Umbilical cord (tissue), 2 donors: Measurements from ENCODE around the gene WNK2. TPM values are rescaled to one million over a fixed set of nuclear protein-coding genes. Genes with fewer than 3 reads are reported as not detected.
"Not testable (repeated sequence)": the region's sequence is repeated elsewhere in the genome, so short reads cannot be mapped to it uniquely, and the experiment has no call there.

ENCODE experiments used
- DNase-seq: peaks from one replicate; pipeline ENCODE4 v3.0.0-alpha.2; 2015; ENCODE audit warnings: low spot score
- total RNA-seq: library from RNA; depleted of rRNA; stranded (reverse); fragments of >200 nt; gene quantifications from one replicate; pipeline ENCODE4 v1.2.3, GENCODE V29; 2014; ENCODE audit warnings: low replicate concordance; ENCODE audit not compliant: insufficient read depth

Gene WNK2
- total RNA-seq, 1 donor from 2014 or later, result 10.4 TPM

DNA sequence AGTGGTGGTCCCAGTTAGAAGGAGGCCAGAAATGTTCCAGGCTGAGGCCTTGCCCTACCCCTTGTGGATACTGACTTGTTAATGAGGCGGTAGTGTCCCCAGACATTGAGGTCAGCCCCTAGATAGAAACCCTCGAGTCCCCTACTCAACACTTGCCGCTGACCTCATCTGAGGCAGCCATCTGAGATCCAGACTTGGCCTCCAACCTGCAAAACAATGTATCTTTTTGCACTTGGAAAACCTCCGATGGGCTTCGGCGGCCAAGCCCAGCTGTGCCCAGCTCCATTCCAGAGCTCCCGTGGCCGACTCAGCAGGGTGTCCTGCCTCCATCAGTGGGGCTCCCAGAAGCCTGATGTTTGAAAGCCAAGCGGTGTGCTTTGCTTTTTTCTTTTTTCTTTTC lies 122.1 kb downstream of the WNK2 start:
- no peak for DNase-seq

DNA sequence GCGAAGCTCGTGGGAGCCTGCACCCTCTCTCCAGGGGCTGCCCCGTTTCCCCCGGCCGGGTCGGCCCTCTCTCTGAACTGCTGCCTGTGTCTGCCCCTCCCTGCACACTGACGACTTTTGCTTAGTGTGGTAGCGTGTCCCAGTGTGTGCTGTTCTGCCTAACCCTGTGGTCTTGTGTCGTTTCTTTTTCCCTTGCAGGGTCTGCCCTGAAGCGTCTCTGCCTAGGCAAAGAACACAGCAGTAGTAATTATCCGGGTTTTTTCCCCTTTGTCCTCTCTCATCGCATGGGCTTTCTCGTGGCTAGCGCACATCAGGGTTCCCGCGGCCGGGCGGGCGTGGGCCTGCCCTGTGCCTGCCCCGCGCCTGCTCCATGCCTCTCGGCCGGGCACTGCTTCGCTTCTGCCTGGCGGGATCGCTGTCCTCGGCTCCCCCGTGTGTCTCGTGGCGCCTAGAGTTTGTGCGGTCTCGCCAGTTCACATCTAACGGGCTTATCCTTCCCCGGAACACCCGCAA lies 122.7 kb downstream of the WNK2 start:
- no peak for DNase-seq

DNA sequence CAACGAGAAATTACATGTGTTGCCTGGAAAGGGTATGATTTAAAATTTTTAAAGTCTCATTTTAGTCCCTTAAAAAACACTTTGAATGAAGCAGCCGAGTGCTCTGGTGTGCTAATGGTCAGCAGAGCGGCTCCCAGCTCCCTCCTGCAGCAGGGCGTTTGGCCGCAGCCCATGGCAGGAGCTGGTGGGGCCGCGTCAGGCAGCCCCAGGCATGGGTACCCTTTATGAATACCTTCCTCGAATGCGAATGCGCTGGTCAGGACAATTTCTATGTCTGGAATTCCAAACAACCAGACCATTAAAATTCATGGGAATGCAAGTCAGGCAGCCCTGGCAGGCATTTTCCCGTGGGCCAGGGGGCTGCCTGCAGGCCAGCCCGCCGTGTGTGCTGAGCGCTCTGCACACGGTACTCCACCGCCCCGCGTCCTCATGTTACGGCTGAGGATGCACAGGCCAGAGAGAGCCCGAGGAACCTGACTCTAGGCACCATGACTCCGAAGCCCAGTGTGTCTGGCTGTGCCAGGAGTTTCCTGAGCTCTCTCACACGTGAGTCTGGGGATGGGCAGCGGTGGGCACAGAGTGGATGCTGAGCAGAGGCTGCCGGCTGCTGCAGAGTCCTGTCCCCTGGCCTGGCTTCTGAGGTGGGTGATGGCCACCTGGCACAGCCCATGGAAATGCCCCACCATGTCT lies 123.7 kb downstream of the WNK2 start:
- DNase-seq, result no peak

DNA sequence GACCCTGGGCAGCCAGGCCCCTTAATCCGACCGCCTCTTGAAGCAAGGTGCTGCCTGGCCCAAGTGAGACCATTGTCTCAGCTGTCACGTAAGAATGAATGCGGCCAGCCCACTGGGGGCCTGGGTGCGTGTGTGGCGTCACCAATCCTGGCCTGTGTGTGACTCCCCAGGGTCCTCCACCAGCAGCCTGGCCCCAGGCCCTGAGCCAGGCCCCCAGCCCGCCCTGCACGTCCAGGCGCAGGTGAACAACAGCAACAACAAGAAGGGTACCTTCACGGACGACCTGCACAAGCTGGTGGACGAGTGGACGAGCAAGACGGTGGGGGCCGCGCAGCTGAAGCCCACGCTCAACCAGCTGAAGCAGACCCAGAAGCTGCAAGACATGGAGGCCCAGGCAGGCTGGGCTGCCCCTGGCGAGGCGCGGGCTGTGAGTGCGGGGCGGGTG lies 124.2 kb downstream of the WNK2 start:
- DNase-seq, result no peak

DNA sequence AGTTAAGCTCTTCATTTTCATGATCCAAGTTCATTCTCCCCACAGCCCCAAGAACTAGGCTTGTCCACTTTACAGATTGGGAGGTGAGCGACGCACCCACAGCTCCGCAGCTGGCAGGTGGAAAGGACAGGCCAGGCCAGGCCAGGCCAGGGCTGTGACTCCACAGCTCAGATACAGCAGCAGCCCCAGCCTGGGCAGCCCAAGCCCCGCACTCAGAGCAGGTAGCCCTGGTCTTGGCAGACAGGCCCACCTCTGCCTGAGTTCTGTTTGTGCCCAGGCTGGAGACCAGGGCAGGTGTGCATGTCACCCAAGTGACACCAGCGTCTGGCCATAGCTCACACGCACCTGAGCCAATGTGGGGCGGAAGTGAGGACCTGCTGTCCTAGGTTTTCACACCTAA lies 124.7 kb downstream of the WNK2 start:
- no peak for DNase-seq

DNA sequence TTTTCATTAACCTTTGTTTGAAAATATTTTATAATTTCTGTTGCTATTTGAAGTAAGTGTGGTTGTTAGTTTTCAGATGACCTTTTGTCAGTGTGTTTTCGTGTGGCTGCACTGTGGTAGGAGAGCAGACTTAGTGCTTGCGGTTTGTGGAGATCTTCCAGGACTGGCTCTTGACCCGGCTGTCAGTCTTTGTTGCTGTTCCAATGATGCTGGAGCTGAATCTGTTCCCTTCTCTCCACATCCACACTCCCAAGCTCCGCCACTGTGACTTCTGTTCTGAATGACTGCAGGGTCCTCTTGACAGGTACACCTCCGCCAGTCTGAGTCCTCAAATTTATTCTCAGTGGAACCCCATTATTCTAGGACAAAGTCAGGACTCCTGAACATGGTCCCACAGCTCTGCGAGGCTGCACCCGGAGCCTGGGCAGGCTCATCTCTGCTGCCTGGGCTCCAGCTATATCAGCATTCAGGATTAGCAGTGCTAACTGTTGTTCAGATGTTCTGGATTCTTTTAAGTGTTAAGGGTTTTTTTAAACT lies 126.0 kb downstream of the WNK2 start:
- DNase-seq, result no peak

DNA sequence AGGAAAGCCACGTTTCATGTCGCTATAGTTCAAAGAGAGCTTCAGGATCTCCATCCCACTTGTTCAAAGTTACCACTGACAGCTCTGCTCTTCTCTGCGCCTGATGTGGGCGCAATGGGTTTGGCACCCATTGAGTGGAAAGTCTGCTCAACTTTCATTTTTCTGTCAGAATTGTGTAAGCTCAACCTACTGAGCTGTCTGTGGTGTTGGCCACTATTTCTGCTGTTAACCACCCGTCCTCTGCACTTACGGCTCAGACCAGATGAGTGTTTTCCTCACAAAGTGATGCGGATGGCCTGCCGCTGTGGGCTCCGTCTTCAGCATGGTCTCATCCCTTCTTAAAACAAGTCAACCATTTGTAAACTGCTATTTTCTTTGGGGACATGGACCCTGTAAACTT lies 131.2 kb downstream of the WNK2 start:
- no peak for DNase-seq

DNA sequence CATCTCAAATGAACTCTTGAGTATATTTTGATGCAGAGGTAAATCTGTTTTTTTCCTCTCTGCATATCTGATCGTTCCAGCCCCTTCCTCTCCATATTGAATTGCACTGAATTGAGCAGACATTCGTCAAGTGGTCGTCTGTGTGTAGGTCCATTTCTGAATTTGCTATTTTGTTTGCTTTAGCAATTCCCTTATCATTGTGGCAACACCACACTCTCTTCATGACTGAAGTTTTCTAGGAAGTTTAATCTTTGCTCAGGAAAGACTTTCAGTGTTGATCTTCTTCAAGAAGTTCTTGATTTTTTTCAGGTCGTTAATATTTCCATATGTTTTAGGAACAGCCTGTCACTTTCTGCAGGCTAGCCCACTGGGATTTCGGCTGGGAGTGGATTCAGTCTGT lies 132.0 kb downstream of the WNK2 start:
- DNase-seq, result no peak

DNA sequence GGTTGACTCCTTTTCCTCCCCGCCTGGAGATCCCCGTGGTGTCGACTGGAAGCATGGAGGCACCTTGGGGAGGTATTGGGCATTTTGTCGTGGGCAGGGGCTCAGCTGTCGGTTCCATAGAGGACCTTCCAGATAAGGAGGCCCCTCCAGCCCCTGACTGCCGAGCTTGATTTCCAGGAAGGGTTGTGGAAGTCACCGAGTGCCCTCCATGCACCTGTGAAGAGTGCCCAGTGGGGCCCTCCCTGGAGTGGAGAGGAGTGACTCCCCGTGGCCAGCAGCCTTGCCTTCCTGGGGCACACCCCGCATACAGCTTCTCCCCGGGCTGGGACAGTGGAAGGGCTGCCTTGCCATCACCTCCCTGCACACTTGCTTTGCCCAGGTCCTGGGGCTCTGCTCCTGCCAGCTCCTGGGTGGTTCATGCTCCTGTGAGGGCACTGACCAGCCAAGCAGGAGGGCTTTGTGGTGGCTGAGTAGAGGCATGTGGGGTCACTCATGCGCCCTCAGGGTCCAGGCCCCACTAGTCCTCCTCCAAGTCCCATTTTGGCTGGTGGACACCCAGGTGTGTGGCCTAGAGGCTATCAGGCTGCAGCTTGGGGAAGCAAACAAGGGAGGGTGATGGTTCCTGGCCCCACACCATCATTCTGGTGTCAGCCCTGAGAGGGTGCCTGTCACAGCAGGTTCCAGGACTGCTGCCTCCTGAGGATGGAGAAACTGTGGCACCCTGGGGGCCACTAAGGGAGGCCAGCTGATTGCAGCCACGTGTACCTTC lies 133.0 kb downstream of the WNK2 start:
- no peak for DNase-seq

DNA sequence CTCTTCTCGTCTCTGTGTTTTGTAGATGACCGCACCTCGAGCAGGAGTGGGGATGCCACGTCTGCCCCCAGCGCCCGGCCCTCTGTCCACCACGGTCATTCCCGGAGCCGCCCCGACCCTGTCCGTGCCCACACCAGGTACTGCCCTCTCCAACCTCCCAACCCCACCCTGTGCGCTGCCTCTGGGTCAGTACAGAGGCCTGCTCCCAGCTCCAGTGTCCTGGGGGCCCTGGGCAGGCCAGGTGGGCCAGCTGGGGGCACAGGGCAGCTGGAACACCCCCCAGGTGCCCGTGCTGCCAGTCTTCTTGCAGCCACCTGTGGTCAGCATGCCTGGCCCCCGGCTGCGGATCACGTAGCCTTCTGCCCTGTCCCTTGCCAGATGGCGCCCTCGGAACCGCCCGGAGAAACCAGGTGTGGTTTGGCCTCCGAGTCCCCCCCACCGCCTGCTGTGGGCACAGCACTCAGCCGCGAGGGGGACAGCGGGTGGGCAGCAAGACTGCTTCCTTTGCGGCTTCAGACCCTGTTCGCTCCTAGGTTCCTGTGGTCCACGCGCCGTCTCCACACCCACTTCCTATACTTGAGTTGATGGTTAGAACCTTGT lies 133.7 kb downstream of the WNK2 start:
- DNase-seq, result no peak

DNA sequence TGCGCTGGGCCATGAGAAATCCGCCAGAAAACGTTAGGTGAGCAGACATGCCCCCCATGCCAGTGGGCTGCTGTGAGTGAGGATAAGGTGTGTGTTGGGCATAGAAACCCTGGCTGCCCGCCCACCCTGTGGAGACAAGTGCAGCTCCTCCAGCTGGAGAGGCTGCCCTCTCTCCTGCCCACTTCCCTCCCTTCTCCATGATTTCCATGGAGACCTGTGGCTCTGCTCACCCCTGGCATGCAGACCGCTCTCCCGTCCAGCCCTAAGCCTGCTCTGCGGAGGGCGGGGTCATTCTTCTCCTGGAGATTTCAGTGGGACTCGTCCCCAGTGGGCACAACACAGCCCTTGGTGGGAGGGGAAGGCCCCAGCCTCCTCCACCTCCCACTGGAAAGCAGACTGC lies 134.5 kb downstream of the WNK2 start:
- DNase-seq, result no peak

DNA sequence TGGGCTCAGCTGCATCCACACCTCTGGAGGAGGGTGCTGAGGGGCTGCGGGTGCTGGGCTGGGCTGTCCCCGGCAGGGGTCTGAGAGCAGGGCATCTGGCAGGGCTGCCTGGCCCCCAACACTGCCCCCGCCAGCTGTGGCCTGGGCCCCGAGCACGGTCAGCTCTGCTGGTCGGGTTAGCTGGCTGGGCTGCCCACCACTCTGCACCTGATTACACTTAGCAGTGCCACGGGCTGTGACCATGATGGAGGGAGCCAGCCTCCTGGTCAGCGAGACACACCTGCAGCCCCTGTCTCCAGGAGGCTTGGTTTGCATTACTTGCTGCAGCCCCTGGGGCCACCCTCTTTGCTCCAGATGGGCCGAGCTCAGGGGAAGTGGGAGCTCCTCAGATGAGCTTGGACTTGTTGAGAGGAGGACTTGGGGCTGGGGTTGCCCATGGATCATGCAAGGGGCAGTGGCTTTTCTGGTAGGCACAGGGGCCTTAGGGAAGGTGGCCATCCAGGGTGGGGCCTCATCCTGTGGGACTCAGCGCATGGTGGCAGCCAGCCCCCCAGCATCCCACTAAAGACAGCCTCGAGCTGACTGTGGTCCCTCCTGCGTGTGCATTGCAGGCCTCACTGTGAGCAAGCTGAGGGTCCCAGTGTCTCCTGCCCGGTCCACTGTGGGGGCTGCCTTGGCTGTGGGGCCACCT lies 135.5 kb downstream of the WNK2 start:
- no peak for DNase-seq

DNA sequence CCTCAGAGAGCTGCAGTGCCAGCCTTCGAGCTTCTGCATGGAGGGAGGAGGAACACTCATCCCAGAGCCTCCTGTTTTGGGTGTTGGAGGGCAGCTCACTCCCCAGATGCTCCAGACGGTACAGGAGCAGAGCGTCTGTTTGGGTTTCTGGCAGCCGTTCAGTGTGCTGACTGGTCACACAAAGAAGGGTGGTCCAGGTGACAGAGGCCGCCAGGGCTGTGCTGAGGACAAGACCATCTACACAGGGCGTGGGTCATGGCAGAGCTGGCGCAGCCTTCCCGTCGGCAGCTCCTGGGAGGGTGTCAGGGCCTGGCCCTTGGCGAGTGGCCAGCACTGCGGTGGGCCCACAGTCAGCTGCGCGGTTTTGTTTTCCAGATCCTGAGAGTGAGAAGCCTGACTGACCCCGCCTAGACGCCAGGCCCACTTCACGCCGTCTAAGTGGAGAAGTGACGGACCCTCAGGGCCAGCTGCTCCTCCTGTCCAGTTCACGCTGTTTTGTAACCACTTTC lies 136.1 kb downstream of the WNK2 start:
- DNase-seq, result no peak

DNA sequence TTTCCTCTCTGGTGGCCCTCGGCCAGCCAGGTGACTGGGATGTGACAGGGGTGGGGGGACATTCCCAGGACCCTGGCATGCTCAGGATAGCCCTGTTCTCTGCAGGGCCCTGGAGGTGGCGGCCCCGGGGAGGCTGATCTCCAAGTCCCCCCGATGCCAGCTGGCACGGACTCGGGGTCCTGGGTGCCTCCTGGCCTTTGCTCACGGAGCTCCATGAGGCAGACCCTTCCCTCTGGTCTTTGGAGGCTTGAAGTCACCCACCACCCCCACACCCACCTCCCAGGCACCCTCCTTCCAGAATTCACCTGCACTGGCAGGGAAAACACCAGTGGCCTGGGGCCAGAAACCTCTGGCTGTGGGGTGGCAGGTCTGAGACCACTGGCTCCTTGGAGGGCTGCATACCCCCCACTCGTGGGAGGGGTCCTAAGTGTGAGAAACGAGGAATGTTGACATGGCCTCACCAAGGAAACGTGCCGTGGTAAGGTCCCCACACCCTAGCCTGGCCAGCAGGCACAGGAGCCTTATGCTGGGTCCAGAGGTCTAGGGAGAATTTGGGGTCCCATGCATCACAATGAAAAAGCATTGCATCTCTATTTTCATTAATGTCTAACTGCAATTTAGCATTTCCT lies 136.8 kb downstream of the WNK2 start:
- DNase-seq, result no peak

DNA sequence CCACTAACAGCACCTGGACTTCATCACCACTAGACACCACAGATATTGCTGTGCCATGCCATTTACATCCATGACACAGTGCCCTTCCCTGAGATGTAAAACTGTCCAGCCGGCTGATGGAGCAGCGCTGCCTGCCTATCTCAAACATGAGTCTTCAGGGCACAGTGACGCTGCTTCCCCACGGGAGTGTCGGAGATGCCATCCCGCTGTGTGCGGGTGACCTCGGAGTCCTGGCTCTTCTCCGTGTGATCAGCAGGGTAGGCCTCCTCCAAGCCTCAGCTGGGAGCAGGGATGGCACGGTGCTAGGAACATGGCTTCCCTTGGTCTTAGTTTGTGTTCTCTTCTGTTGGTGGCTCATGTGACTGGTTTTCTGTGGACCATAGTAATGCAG lies 137.3 kb downstream of the WNK2 start:
- DNase-seq, result no peak

DNA sequence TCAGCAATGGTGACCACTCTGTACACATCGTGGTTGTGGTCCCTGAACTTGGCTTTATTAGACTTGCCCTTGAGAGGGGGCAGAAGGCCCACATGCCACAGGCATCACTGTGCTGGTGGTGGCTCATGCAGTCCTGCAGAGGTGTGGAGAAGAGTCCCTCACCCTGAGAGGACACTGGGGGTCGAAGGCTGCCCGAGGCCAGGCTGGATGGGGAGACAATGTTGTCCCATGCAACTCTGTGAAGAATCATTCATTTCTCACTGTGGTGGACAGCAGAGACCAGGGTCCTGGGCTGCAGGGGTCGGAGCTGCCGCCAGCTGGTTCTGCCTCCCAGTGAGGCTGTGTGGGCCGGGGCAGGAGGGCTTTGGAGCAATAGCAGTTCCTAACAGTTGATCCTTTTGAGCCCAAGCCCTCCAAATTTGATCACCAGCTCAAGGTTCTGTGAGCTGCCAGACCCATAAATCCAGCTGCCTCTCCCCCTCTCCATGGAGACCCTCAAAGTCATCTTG lies 139.6 kb downstream of the WNK2 start:
- not testable (repeated sequence) for DNase-seq

DNA sequence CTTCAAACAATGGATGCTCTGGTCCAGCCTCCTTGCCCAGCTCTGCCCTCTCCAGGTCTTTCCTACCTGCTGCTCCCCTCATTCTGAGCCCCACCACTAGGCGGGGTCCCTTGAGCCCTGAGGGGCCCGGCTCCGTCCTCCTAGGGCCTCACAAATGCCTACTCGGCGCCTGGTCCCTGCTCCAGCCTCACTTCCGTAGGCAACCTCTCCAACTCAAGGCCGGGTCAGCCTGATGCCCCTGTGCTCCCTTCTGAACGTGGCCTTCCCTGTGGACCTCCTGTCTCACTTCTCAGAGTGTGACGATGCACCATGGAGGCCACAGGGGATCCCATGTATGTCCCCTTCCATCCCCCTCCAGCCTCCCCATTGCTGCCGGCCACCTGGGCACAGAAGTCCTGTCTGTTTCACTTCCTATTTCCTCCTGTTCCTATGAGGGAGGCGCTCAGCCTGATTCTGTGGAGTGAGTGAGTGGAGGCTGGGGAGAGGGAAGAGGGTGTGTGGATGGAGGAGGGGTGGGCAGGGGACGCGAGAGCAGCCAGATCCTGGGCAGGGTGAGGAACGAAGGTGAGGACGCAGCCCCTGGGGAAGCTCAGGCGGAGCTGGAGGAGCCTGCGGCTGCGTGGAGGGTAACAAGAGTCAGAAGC lies 140.4 kb downstream of the WNK2 start:
- DNase-seq, result no peak

DNA sequence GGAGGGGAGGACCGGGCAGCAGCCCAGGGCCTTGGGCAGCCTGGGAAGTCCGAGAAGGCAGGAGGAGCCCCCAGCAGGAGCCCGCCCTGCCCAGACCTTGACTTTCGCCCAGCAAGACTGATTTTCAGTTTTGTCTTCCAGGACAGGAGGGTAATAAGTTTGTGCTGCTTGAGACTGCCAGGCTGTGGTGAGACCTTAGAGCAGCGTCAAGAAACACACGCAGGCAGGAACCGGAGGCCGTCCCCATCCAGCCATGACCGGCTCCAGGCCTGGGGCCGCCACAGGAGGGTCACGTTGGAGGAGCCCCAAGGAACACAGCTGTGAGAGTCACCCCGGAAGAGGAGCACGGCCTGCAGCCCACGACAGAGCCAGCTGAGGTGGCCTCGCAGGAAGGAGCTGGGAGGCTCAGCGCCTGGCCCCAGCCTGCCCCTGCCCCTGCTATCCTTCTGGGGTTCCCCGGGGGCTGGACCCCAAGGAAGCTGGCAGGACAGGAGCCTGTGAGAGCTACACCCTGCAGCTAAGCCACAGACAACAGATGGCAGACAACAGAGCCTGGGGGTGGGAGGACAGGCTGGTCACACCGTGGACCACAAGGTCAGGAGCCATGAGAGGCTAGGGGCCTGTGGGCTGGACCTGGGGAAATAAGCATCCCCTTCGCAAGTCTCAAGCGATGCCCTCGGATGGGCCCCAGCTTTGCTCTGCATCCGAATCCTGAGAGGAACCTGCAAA lies 141.5 kb downstream of the WNK2 start:
- no peak for DNase-seq

DNA sequence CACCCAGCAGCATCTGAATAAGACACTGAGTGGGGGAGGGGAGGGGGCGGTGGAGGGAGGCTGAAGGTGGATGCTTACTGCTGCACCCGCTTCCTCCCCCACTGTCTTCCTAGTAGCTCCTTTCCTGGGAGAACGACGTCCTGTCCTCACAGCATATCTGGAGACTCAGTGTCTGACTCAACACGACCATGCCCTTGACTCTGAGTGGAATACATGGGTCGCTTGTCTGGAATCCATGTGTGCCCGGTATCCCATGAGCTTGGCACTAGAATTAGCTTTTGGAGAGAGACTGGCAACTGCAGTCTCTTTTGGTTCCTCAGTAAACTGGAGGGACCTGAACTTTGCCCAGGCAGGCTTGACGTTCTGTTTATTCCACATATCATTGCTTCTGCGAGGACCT lies 142.1 kb downstream of the WNK2 start:
- DNase-seq, result no peak

DNA sequence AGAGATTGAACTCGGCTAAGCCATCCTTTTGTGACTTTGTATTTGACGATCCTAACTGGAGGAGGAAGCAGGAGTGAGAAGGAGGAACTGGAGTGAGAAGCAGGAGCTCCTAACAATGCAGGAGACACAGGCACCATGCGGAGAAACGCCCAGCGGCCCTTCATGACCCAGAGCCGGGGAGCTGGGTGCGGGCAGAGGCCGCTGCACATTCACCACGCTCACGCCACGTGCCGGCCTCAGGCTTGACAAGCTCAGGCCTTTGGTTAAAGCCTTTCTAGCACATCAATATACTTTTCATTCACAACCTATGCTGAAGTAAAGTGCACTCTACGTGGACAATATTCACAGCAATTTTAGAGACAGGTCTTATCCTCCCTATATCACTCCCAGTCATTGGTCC lies 142.7 kb downstream of the WNK2 start:
- no peak for DNase-seq
